Lung (tissue), 12 donors: ENCODE measurements around the gene PARD3. TPM values are rescaled to one million over a fixed set of nuclear protein-coding genes. Genes with fewer than 3 reads are reported as not detected.

ENCODE experiments used
- ATAC-seq: fragments of 200-7000 bp; cut with Tn5 transposase; one replicate; pipeline ENCODE4 v1.9.1; 2020; ENCODE audit warnings: moderate number of reproducible peaks; ENCODE audit not compliant: insufficient read depth, low FRiP score
- DNase-seq, 3 donors: peaks; one replicate each; pipeline ENCODE4 v3.0.0-alpha.2; 2013 to 2017
- H3K27ac ChIP-seq, 2 donors: one replicate each; pipeline ENCODE4 v1.5.1; 2013; ENCODE audit warnings: mild to moderate bottlenecking in 2 of 2, moderate library complexity in 2 of 2, control low read depth in 1 of 2, inconsistent platforms in 1 of 2, low read depth in 1 of 2, low read length in 1 of 2
- H3K27me3 ChIP-seq, 3 donors: one replicate each; pipeline ENCODE4 v1.5.1; 2013; ENCODE audit warnings: low read length in 2 of 3; ENCODE audit not compliant: control insufficient read depth in 3 of 3, insufficient read depth in 3 of 3
- H3K36me3 ChIP-seq, 4 donors: one replicate each; pipeline ENCODE4 v1.5.1; 2013; ENCODE audit warnings: low read length in 4 of 4, mild to moderate bottlenecking in 1 of 4, moderate library complexity in 1 of 4; ENCODE audit not compliant: control insufficient read depth in 4 of 4, insufficient read depth in 4 of 4
- H3K4me1 ChIP-seq, 5 donors: one replicate each; pipeline ENCODE4 v1.5.1; 2013; ENCODE audit warnings: low read length in 5 of 5, mild to moderate bottlenecking in 2 of 5, moderate library complexity in 1 of 5; ENCODE audit not compliant: control insufficient read depth in 5 of 5, insufficient read depth in 5 of 5
- H3K4me3 ChIP-seq: one replicate; pipeline ENCODE4 v1.5.1; 2013; ENCODE audit warnings: mild to moderate bottlenecking, control low read depth, moderate library complexity
- H3K9ac ChIP-seq, 2 donors: one replicate each; pipeline ENCODE4 v1.5.1; 2013; ENCODE audit warnings: low read length in 2 of 2, control low read depth in 1 of 2; ENCODE audit not compliant: insufficient read depth in 1 of 2
- H3K9me3 ChIP-seq, 4 donors: one replicate each; pipeline ENCODE4 v1.5.1; 2013; ENCODE audit warnings: low read length in 3 of 4, mild to moderate bottlenecking in 1 of 4, moderate library complexity in 1 of 4; ENCODE audit not compliant: control insufficient read depth in 4 of 4, insufficient read depth in 3 of 4
- CTCF ChIP-seq: IDR thresholded peaks from 2 replicates; pipeline ENCODE4 v1.5.1; 2012; ENCODE audit warnings: mild to moderate bottlenecking; ENCODE audit errors: control extremely low read depth, extremely low read depth
- WGBS, 2 donors: extraction: QIAGEN DNeasy Blood & Tissue Kit; methylation state at CpG; one replicate each; pipeline ENCODE4 v1.1.7; 2013; 5-methylcytosine and 5-hydroxymethylcytosine counted together
- polyA plus RNA-seq, 2 donors: library from polyadenylated mRNA; stranded (reverse); fragments of 200-250 nt; gene quantifications; one replicate each; pipeline ENCODE4 v1.2.1, GENCODE V29; 2013
- total RNA-seq, 2 donors: library from RNA; depleted of rRNA in 1 of 2; stranded (reverse); fragments of >200 nt in 1 of 2; gene quantifications; one replicate each; pipeline ENCODE4 v1.2.1, GENCODE V29; 2014 to 2021
- donor health status: control.
- donor health status: control.
- donor health status: Bipolar disorder and iron deficiency.
- donor health status: healthy.
- donor health status: DM: yes; HTN: yes; CAD: no.

The PARD3 gene
- total and polyA plus RNA-seq, 4 donors: 10.3 to 69.2 (median 27.6) TPM

GRCh38 chr10:34824870-34825269 lies 9.8 kb upstream of the PARD3 start:
- Histone ChIP-seq H3K27me3 (no peaks in the 10 kb centered on the region), H3K36me3 (no peaks in the 10 kb centered on the region), H3K9ac (no peak overlapping the region), H3K4me1 (peaks cover 0 to 7% (median 0%) of the 10 kb centered on the region in 5 donors), H3K4me3 (no peak overlapping the region), H3K27ac (no peak overlapping the region), H3K9me3 (peaks cover 0 to 3% (median 0%) of the 10 kb centered on the region in 4 donors)
- DNase-seq (no peak), ATAC-seq (no peak)
- WGBS, 2 donors: 50 to 64% methylated on average over 2 of the region's 2 CpGs
- TF ChIP-seq CTCF: no peak

GRCh38 chr10:34821587-34822585 lies 6.8 kb upstream of the PARD3 start:
- Histone ChIP-seq H3K4me3 (no peak overlapping the region), H3K9ac (no peak overlapping the region), H3K36me3 (no peaks in the 10 kb centered on the region), H3K9me3 (peaks cover 0 to 3% (median 0%) of the 10 kb centered on the region in 4 donors), H3K4me1 (peaks cover 0 to 4% (median 0%) of the 10 kb centered on the region in 5 donors), H3K27me3 (no peaks in the 10 kb centered on the region), H3K27ac (no peak overlapping the region)
- no peak for DNase-seq
- no peak for ATAC-seq
- 92 to 93% methylated on average over 6 of the region's 6 CpGs for whole genome bisulfite sequencing, 2 donors
- TF ChIP-seq CTCF: no peak

GRCh38 chr10:34817586-34817985 lies 2.5 kb upstream of the PARD3 start:
- 92 to 98% methylated on average over 3 of the region's 3 CpGs for WGBS, 2 donors
- ATAC-seq: no peak

More at GRCh38 chr10:34817586-34817985, 2.5 kb upstream of the PARD3 start:
- no peaks in the 10 kb centered on the region for H3K27me3 ChIP-seq
- DNase-seq: no peak
- H3K9ac ChIP-seq: no peak overlapping the region
- no peak overlapping the region for H3K4me3 ChIP-seq
- no peak for TF ChIP-seq CTCF
- H3K36me3 ChIP-seq: no peaks in the 10 kb centered on the region
- no peak overlapping the region for H3K27ac ChIP-seq
- peaks cover 0 to 26% (median 8%) of the 10 kb centered on the region in 5 donors for H3K4me1 ChIP-seq
- H3K9me3 ChIP-seq: peaks cover 0 to 3% (median 0%) of the 10 kb centered on the region in 4 donors
